NT2/D1 (cell line): ENCODE measurements around the gene MEGF8.

Experiments
- DNase-seq: peaks from one replicate; pipeline ENCODE4 v3.0.0-alpha.2; 2011; ENCODE audit warnings: low read depth, low spot score
- H3K27me3 ChIP-seq: 2 replicates; pipeline ENCODE4 v1.6.0; 2011; ENCODE audit warnings: mild to moderate bottlenecking; ENCODE audit not compliant: insufficient read length, insufficient read depth
- H3K36me3 ChIP-seq: 2 replicates; pipeline ENCODE4 v1.6.1; 2011; ENCODE audit warnings: mild to moderate bottlenecking, low read length, mixed read lengths; ENCODE audit not compliant: insufficient read depth, insufficient read length
- H3K4me1 ChIP-seq: 2 replicates; pipeline ENCODE4 v1.5.1; 2011; ENCODE audit not compliant: insufficient read depth, insufficient read length
- H3K4me3 ChIP-seq: 2 replicates; pipeline ENCODE4 v1.5.1; 2011; ENCODE audit warnings: low read depth; ENCODE audit not compliant: insufficient read length
- H3K9ac ChIP-seq: 2 replicates; pipeline ENCODE4 v1.6.0; 2011; ENCODE audit warnings: low read depth; ENCODE audit not compliant: insufficient read length
- H3K9me3 ChIP-seq: 2 replicates; pipeline ENCODE4 v1.5.1; 2011; ENCODE audit warnings: mild to moderate bottlenecking, low read length; ENCODE audit not compliant: insufficient read depth
- SUZ12 ChIP-seq: IDR thresholded peaks from 2 replicates; pipeline ENCODE4 v1.6.1; 2011; ENCODE audit not compliant: insufficient read length, insufficient read depth; ENCODE audit errors: extremely low read depth
- YY1 ChIP-seq: IDR thresholded peaks from 2 replicates; pipeline ENCODE4 v1.6.1; 2011; ENCODE audit not compliant: insufficient read length, insufficient read depth
- ZNF274 ChIP-seq: IDR thresholded peaks from 2 replicates; pipeline ENCODE4 v1.6.1; 2011; ENCODE audit warnings: mild to moderate bottlenecking, low read depth, low read length

The MEGF8 gene

GRCh38 chr19:42394751-42395150 lies 69.3 kb downstream of the MEGF8 start:
- no peaks in the 10 kb centered on the region for H3K9me3 ChIP-seq
- peaks cover 7% of the 10 kb centered on the region for H3K27me3 ChIP-seq
- no peak overlapping the region for H3K9ac ChIP-seq
- H3K36me3 ChIP-seq, result no peaks in the 10 kb centered on the region
- H3K4me3 ChIP-seq, result no peak overlapping the region
- no peak for DNase-seq
- H3K4me1 ChIP-seq, result peaks cover 2% of the 10 kb centered on the region
- TF ChIP-seq YY1 (no peak), SUZ12 (no peak), ZNF274 (no peak)

- peak; percentile 92 for DNase-seq
- peaks cover 2% of the 10 kb centered on the region for H3K27me3 ChIP-seq
- H3K36me3 ChIP-seq, result peaks cover 9% of the 10 kb centered on the region
- peak overlapping the region; percentile 80 for H3K9ac ChIP-seq
- TF ChIP-seq SUZ12, result no peak
- TF ChIP-seq YY1, result no peak
- no peak for TF ChIP-seq ZNF274
- peak overlapping the region; percentile 76 for H3K4me3 ChIP-seq
- no peaks in the 10 kb centered on the region for H3K9me3 ChIP-seq
- peaks cover 2% of the 10 kb centered on the region for H3K4me1 ChIP-seq
Measured at GRCh38 chr19:42396381-42397262, 71.2 kb downstream of the MEGF8 start.

- no peak for DNase-seq
- Histone ChIP-seq H3K36me3 (peaks cover 9% of the 10 kb centered on the region), H3K4me1 (peaks cover 2% of the 10 kb centered on the region), H3K4me3 (peak overlapping the region; percentile 76), H3K27me3 (peaks cover 10% of the 10 kb centered on the region), H3K9me3 (no peaks in the 10 kb centered on the region), H3K9ac (peak overlapping the region; percentile 80)
- TF ChIP-seq YY1 (no peak), SUZ12 (no peak), ZNF274 (no peak)
Measured at GRCh38 chr19:42397263-42398166, 72.1 kb downstream of the MEGF8 start.

DNA sequence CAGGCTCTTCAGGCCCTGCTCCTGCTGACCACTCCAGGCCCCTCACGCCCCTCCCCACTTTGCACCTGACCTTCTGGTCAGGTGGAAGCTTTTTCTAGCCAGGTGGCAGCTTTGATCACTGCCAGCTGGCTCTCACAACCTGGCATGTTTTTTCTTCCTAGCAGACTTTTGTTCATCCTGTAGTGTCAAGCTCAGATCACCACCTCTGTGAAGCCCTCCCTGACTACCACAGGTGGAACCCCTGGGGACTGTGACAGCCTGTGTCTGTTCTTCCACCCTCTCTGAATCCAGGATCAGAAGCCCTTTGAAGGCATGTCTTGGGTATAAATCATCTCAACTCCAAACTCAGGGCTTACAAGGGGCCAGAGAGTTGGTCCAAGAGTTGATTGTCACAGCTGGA lies 75.0 kb downstream of the MEGF8 start:
- no peaks in the 10 kb centered on the region for H3K9me3 ChIP-seq
- TF ChIP-seq ZNF274 (no peak), SUZ12 (no peak), YY1 (no peak)
- H3K4me3 ChIP-seq, result no peak overlapping the region
- H3K36me3 ChIP-seq, result peaks cover 9% of the 10 kb centered on the region
- no peak for DNase-seq
- H3K9ac ChIP-seq, result no peak overlapping the region
- H3K4me1 ChIP-seq, result peaks cover 7% of the 10 kb centered on the region
- H3K27me3 ChIP-seq, result peaks cover 28% of the 10 kb centered on the region

- DNase-seq, result peak; percentile 80
- TF ChIP-seq YY1 (no peak), ZNF274 (no peak), SUZ12 (no peak)
- peaks cover 9% of the 10 kb centered on the region for H3K36me3 ChIP-seq
- peaks cover 10% of the 10 kb centered on the region for H3K4me1 ChIP-seq
- peak overlapping the region; percentile 58 for H3K4me3 ChIP-seq
- peak overlapping the region; percentile 87 for H3K9ac ChIP-seq
- H3K9me3 ChIP-seq, result no peaks in the 10 kb centered on the region
- H3K27me3 ChIP-seq, result peaks cover 38% of the 10 kb centered on the region
Measured at GRCh38 chr19:42401365-42402303, 76.2 kb downstream of the MEGF8 start.

DNA sequence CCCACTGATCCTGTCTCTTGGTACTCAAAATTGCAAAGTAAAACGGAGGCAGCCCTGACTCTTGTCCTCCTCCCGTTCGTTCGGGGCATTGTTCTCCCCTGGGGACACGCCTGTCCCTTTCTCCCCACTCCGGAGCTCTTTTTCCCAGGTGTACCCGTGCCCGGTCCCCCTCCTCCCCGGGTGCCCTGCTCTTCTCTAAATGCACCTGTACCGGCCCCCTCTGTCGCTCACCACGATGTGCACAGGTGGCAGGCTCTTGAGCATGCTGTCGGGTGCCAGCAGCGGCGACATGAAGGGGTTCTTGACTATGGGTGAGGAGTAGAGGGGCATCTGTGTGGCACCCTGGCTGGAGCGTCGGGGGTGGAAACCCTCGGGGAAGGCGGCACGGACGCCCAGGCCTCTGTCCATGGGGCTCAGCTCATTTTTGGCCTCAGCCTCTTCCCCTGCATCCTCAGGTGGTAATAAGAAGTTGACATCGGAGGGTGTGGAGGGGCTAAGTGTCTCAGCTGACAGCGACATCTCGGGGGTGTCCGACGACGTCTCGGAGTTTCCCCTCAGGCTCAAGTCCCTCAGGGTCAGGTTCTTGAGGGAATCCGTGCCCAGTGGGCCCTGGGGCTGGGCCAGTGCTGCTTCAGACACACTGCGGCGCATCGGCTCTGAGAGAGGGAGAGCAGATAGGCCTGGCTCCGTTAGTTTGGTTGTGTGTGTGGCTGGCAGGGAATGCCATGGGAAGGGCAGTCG lies 77.1 kb downstream of the MEGF8 start:
- peaks cover 10% of the 10 kb centered on the region for H3K4me1 ChIP-seq

More for the DNA sequence above, 77.1 kb downstream of the MEGF8 start:
- DNase-seq, result no peak
- no peaks in the 10 kb centered on the region for H3K9me3 ChIP-seq
- peaks cover 9% of the 10 kb centered on the region for H3K36me3 ChIP-seq
- TF ChIP-seq ZNF274 (no peak), SUZ12 (no peak)
- H3K4me3 ChIP-seq, result peak overlapping the region; percentile 58
- peak overlapping the region; percentile 87 for H3K9ac ChIP-seq
- H3K27me3 ChIP-seq, result peaks cover 47% of the 10 kb centered on the region
